Spleen (tissue), 13 donors: ENCODE results near the gene CYP3A5. TPM values are rescaled to one million over a fixed set of nuclear protein-coding genes. Genes with fewer than 3 reads are reported as not detected.
"Not testable (repeated sequence)": the region's sequence is repeated elsewhere in the genome, so short reads cannot be mapped to it uniquely, and the experiment has no call there.

ENCODE experiments used
- DNase-seq: peaks from one replicate; pipeline ENCODE4 v3.0.0-alpha.2; 2020
- H3K27ac ChIP-seq, 8 donors: fragments of 200-600 bp; sonication (generic) in 7 of 8; 1 replicate in 4 of 8; 2 replicates in 4 of 8; pipeline versions ENCODE4 v1.5.0 to v1.8.0; 2016 to 2021; ENCODE audit warnings: inconsistent platforms in 4 of 8, mild to moderate bottlenecking in 4 of 8, moderate library complexity in 1 of 8
- H3K27me3 ChIP-seq, 7 donors: fragments of 200-600 bp; sonication (generic) in 6 of 7; replicated peaks in 1 of 7; 1 replicate in 4 of 7; 2 replicates in 3 of 7; pipeline versions ENCODE4 v1.5.0 to v1.8.0; 2016 to 2021; ENCODE audit warnings: inconsistent platforms in 3 of 7, mild to moderate bottlenecking in 1 of 7
- H3K36me3 ChIP-seq, 6 donors: fragments of 200-600 bp; sonication (generic) in 5 of 6; 1 replicate in 4 of 6; 2 replicates in 2 of 6; pipeline versions ENCODE4 v1.5.0 to v1.8.0; 2016 to 2021; ENCODE audit warnings: inconsistent platforms in 2 of 6
- H3K4me1 ChIP-seq, 6 donors: fragments of 200-600 bp; sonication (generic) in 5 of 6; 1 replicate in 3 of 6; 2 replicates in 3 of 6; pipeline versions ENCODE4 v1.5.0 to v1.8.0; 2016 to 2021; ENCODE audit warnings: inconsistent platforms in 3 of 6
- H3K4me3 ChIP-seq, 8 donors: fragments of 200-600 bp; sonication (generic) in 7 of 8; 1 replicate in 4 of 8; 2 replicates in 4 of 8; pipeline versions ENCODE4 v1.5.0 to v1.8.0; 2016 to 2021; ENCODE audit warnings: inconsistent platforms in 4 of 8, mild to moderate bottlenecking in 4 of 8, moderate library complexity in 2 of 8
- H3K9me3 ChIP-seq, 8 donors: fragments of 200-600 bp; sonication (generic) in 7 of 8; 1 replicate in 4 of 8; 2 replicates in 4 of 8; pipeline versions ENCODE4 v1.5.0 to v1.8.0; 2016 to 2021; ENCODE audit warnings: inconsistent platforms in 4 of 8
- POLR2A ChIP-seq, 3 donors: fragments of 450-650 bp; IDR thresholded peaks; one replicate each; pipeline ENCODE4 v1.5.1; 2017; ENCODE audit warnings: antibody characterized with exemption in 3 of 3, mild to moderate bottlenecking in 1 of 3
- POLR2AphosphoS5 ChIP-seq, 3 donors: sonication (generic); formaldehyde crosslinking; IDR thresholded peaks; one replicate each; pipeline ENCODE4 v1.5.1; 2017; ENCODE audit warnings: antibody characterized with exemption in 3 of 3
- WGBS, 5 donors: extraction: QIAGEN DNeasy Blood & Tissue Kit in 3 of 5; methylation state at CpG; one replicate each; pipeline versions ENCODE4 v1.1.5 to v1.1.7; 2013 to 2018; 5-methylcytosine and 5-hydroxymethylcytosine counted together
- intact Hi-C: fragments of 100-400 bp; cut with DNase I; formaldehyde crosslinking; loops from one replicate; pipeline ENCODE4 v1.15.0; 2023; ENCODE audit warnings: low total_unique reads
- long read RNA-seq, 2 donors: transcript quantifications; one replicate each; lab custom pipeline, GENCODE V29; 2026
- polyA plus RNA-seq, 3 donors: library from polyadenylated mRNA; stranded (reverse); fragments of 200-250 nt; gene quantifications; one replicate each; pipeline ENCODE4 v1.2.1, GENCODE V29; 2013
- total RNA-seq, 7 donors: library from RNA; depleted of rRNA in 3 of 7; stranded (reverse); fragments of >200 nt in 3 of 7; fragmentation: NEBNext Ultra II Directional in 4 of 7; extraction: Animal tissue kit (Norgen Biotek cat#: 25700) in 4 of 7; gene quantifications; one replicate each; pipeline versions ENCODE4 v1.1.0 to v1.2.1, GENCODE V29; 2016 to 2021
- TF ChIP-seq, protein P1 (sequence below), 11 experiments: fragments of 200-600 bp in 7 of 11; fragments of 450-650 bp in 4 of 11; sonication (generic) in 4 of 11; IDR thresholded peaks in 8 of 11; conservative IDR thresholded peaks in 3 of 11; 1 replicate in 7 of 11; 2 replicates in 4 of 11; pipeline versions ENCODE4 v1.4.0 to v1.8.0; 2016 to 2021; ENCODE audit warnings: antibody characterized with exemption in 11 of 11, inconsistent platforms in 4 of 11, mild to moderate bottlenecking in 1 of 11
- donor health status: healthy with polysubstance abuse.
- donor health status: DM: no; HTN: no; CAD: no; lungs with moderate emphysema.
- donor health status: DM: no; HTN: no; CAD: no.
- donor health status: Bipolar disorder and iron deficiency.
- donor health status: healthy.
- donor health status: DM: no; HTN: no; CAD: no.
- donor health status: DM: yes; HTN: yes; CAD: no.

CYP3A5 gene
- total RNA-seq: not detected
- under 1 TPM in 2 of 3 donors, not detected in 1; 0.09 to 0.10 TPM for polyA plus RNA-seq
- long read RNA-seq, donor 1: 0 reads
- long read RNA-seq, donor 2: 0 reads

DNA sequence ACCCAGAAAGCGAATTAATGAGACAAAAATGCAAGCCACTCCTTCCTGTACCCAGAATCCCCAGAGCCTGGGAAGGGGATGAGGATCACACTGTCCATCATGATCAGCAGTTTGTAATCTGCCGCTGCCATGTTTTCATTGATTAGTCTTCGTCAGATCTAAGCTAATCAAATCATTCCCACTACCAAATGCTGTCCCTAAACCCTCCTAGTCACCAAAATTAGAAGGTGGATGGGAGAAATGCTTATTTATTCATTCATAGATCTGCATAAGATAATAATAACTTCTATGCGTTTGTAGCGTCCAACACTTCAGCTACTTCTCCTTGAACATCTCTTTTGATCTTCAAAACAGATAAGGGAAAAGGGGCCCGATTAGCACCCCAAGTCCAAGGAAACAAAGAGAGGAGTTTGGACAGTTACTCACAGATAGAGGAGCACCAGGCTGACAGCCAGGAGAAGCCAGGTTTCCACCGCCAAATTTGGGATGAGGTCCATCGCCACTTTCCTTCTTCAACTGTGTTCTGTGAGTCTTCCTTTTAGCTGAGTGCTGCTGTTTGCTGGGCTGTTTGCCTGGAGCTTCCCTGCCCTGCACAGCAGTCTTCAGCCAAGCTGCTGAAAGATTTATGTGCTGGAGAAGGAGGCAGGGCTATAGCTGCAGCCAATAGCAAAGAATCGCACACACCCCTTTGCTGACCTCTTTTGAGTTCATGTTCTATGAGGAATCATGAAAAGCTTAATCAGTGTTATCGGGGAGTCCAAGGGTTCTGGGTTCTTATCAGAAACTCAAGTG lies at the start of gene CYP3A5:
Gene CYP3A5, minus strand, starts transcription at position 597 of the 792 bp plus-strand sequence. Its CDS starts 100 bp downstream, at position 497.
- 80 to 87% (median 84%) methylated on average over 10 of the region's 10 CpGs for WGBS, 5 donors
- DNase-seq: no peak
- no peak for TF ChIP-seq POLR2A (IDR thresholded peaks at IDR 0.05)
- TF ChIP-seq POLR2AphosphoS5 (IDR thresholded peaks at IDR 0.05): no peak
- TF ChIP-seq, protein P1, sequence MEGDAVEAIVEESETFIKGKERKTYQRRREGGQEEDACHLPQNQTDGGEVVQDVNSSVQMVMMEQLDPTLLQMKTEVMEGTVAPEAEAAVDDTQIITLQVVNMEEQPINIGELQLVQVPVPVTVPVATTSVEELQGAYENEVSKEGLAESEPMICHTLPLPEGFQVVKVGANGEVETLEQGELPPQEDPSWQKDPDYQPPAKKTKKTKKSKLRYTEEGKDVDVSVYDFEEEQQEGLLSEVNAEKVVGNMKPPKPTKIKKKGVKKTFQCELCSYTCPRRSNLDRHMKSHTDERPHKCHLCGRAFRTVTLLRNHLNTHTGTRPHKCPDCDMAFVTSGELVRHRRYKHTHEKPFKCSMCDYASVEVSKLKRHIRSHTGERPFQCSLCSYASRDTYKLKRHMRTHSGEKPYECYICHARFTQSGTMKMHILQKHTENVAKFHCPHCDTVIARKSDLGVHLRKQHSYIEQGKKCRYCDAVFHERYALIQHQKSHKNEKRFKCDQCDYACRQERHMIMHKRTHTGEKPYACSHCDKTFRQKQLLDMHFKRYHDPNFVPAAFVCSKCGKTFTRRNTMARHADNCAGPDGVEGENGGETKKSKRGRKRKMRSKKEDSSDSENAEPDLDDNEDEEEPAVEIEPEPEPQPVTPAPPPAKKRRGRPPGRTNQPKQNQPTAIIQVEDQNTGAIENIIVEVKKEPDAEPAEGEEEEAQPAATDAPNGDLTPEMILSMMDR (IDR thresholded peaks at IDR 0.05 in 8 of 11, conservative IDR thresholded peaks at IDR 0.05 in 3 of 11): no peak

DNA sequence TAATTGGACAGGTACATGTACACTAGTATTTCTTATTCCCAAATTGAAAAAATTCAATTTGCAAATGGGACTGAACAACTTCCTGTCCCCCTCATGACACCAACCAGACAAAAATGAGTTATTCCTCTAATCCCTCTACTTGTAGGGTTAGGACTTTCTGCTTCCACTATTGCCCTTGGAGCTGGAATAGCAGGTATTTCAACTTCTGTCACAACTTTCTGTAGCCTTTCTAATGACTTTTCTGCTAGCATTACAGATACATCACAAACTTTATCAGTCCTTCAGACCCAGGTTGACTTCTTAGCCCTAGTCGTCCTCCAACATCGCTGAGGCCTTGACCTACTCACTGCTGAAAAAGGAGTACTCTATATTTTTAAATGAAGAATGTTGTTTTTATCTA lies 48.8 kb upstream of the CYP3A5 start:
- Histone ChIP-seq H3K27me3 (no peaks in the 10 kb centered on the region), H3K27ac (no peak overlapping the region), H3K4me3 (no peak overlapping the region), H3K9me3 (no peaks in the 10 kb centered on the region), H3K36me3 (no peaks in the 10 kb centered on the region), H3K4me1 (no peaks in the 10 kb centered on the region)
- DNase-seq: no peak
- WGBS, 5 donors: 91 to 96% (median 95%) methylated on average over 2 of the region's 2 CpGs
- intact Hi-C loops: no loop called here
- TF ChIP-seq POLR2A (IDR thresholded peaks at IDR 0.05) (no peak), POLR2AphosphoS5 (IDR thresholded peaks at IDR 0.05) (no peak)
- TF ChIP-seq, protein P1 (IDR thresholded peaks at IDR 0.05 in 8 of 11, conservative IDR thresholded peaks at IDR 0.05 in 3 of 11): no peak

More for the DNA sequence above, at the start of gene CYP3A5:
- intact Hi-C loops: no loop called here
- H3K36me3 ChIP-seq: no peaks in the 10 kb centered on the region
- H3K27me3 ChIP-seq: no peaks in the 10 kb centered on the region
- H3K4me1 ChIP-seq: no peaks in the 10 kb centered on the region
- H3K9me3 ChIP-seq: peaks cover 0 to 10% (median 5%) of the 10 kb centered on the region in 8 donors
- H3K27ac ChIP-seq: no peak within 1 kb of the TSS
- no peak within 1 kb of the TSS for H3K4me3 ChIP-seq

- H3K27me3 ChIP-seq, intact Hi-C loops, H3K4me1 ChIP-seq, H3K9me3 ChIP-seq, H3K4me3 ChIP-seq, H3K36me3 ChIP-seq, H3K27ac ChIP-seq, DNase-seq: not testable (repeated sequence)
- 81 to 93% (median 90%) methylated on average over 6 of the region's 6 CpGs for WGBS, 5 donors
Measured at GRCh38 chr7:99723201-99723600, 43.4 kb upstream of the CYP3A5 start.

- WGBS, 5 donors: 51 to 79% (median 67%) methylated on average over 5 of the region's 5 CpGs
- Histone ChIP-seq H3K4me3 (no peak overlapping the region), H3K9me3 (peaks cover 0 to 9% (median 0%) of the 10 kb centered on the region in 8 donors), H3K27ac (no peak overlapping the region), H3K27me3 (no peaks in the 10 kb centered on the region), H3K4me1 (no peaks in the 10 kb centered on the region), H3K36me3 (no peaks in the 10 kb centered on the region)
- no peak for DNase-seq
- TF ChIP-seq POLR2A (IDR thresholded peaks at IDR 0.05): no peak
- no peak for TF ChIP-seq POLR2AphosphoS5 (IDR thresholded peaks at IDR 0.05)
- TF ChIP-seq, protein P1 (IDR thresholded peaks at IDR 0.05 in 8 of 11, conservative IDR thresholded peaks at IDR 0.05 in 3 of 11): no peak
- intact Hi-C loops: no loop called here
Measured at GRCh38 chr7:99720800-99721595, 41.2 kb upstream of the CYP3A5 start.
